AG04449 (cell line): Measurements from ENCODE around the gene UBE2D2.
A peak's percentile ranks its signal among the peaks of the same experiment; 100 is the strongest.

Source experiments
- CTCF ChIA-PET: fragments of 350-600 bp; formaldehyde crosslinking; extraction: SDS; loops from one replicate; lab custom pipeline; 2021; ENCODE audit warnings: antibody characterized with exemption; lab: Yijun Ruan, JAX
- POLR2A ChIA-PET: fragments of 400-600, 350-600 bp; formaldehyde crosslinking; extraction: SDS; loops from one replicate; lab custom pipeline; 2020; ENCODE audit warnings: antibody characterized with exemption, inconsistent platforms; lab: Yijun Ruan, JAX
- DNase-seq: peaks from one replicate; pipeline ENCODE4 v3.0.0-alpha.2; 2010; ENCODE audit warnings: low read depth, low spot score
- H3K4me3 ChIP-seq: 2 replicates; pipeline ENCODE4 v1.5.1; 2011; ENCODE audit warnings: low read depth, mild to moderate bottlenecking, control low read depth, low read length
- TF ChIP-seq, protein P1 (sequence below): IDR thresholded peaks from one replicate; pipeline ENCODE4 v1.5.1; 2011; ENCODE audit warnings: mild to moderate bottlenecking, moderate library complexity, low read length, control low read depth, inconsistent platforms; ENCODE audit not compliant: insufficient read depth; ENCODE audit errors: missing control alignments

The UBE2D2 gene

DNA sequence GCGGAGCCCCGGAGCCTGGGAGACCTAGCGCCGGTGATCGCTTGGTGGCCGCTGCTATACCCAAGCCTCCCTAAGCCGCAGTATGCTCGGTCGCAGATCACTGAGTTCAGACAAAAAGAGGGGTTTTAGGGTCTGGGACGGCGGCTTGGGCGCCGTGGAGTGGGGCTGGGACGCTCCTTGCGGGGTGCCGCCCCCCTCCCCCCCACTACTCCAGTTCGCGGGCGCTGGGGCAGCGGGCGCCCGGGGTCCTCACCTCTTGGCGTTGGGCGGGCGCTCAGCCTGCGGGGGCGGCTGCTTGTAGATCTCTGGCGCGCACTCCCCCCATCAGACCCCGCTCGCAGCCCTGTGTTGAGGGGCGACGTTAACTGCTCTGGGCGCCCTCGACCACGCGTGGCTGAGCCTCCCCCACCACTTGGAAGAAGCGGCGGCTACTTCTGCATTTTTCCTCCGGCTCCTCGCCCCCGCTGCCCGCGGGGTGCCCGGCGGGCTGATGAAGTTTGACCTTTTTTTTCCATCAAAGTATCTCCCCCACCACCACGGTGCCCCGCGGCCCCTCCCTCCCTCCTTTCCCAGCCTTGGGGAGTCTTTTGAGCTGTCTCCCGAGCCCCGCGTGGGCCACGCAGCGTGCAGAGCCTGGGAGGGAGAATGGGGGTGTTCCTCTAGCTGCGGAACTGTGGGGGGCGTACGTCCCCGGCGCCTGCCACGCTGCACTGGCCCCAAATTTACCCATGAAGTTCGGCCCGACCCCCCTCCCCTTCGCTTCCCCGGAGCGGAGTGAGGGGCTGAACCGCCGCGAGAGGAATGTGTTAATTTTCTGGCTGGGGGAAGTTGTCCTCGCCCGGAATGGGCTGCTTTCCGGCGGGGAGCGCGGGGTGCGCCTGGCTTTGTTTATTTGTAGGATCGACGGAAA lies 88.2 kb downstream of the UBE2D2 start:
- CTCF ChIA-PET: interaction anchor here (1.1 to 20.7 kb wide), 10 partner anchors 11 to 117 kb away, joined by 3 to 303 read pairs (median 6); no protein-coding TSS in a partner anchor
- TF ChIP-seq, protein P1, sequence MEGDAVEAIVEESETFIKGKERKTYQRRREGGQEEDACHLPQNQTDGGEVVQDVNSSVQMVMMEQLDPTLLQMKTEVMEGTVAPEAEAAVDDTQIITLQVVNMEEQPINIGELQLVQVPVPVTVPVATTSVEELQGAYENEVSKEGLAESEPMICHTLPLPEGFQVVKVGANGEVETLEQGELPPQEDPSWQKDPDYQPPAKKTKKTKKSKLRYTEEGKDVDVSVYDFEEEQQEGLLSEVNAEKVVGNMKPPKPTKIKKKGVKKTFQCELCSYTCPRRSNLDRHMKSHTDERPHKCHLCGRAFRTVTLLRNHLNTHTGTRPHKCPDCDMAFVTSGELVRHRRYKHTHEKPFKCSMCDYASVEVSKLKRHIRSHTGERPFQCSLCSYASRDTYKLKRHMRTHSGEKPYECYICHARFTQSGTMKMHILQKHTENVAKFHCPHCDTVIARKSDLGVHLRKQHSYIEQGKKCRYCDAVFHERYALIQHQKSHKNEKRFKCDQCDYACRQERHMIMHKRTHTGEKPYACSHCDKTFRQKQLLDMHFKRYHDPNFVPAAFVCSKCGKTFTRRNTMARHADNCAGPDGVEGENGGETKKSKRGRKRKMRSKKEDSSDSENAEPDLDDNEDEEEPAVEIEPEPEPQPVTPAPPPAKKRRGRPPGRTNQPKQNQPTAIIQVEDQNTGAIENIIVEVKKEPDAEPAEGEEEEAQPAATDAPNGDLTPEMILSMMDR: peak; percentile 4
- DNase-seq: no peak
- peak overlapping the region; percentile 85 for H3K4me3 ChIP-seq
- POLR2A ChIA-PET: interaction anchor here (0.6 to 1.9 kb wide), 6 partner anchors 11 to 116 kb away, joined by 3 to 55 read pairs (median 6); no protein-coding TSS in a partner anchor

DNA sequence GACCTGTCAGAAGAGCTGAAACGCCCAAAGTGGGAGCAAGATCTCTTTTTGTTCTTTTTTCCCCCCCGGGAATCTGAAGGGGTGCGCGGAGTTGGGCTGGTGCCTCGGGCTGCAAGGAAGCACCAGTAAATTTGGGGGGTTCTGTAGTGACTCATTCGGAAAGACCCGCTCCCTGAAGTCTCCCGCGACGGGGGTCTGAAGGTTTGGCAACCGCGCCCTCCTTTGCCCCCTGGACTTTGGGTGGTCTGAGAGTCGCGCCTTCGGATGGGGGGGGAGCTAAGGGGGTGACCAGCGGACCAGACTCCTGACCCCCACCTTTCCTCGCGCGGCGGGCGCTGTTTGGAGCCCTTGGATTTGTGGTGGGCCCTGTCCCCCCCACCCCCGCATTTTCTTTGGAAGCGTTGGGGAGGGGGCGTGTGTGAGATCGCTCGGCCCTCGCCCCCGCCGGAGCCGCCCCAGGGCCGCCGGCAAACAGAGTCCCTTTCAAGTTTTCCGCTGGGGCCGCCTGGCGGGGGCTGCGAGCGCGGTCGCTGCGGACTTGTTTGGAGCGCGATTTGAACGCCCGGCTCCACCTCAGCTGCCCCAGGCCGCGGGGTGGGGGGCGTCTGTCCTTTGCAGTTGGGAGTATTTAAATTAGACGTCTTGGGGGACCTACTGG lies 89.0 kb downstream of the UBE2D2 start:
- DNase-seq: no peak
- POLR2A ChIA-PET: interaction anchor here (0.6 to 1.1 kb wide), 6 partner anchors 10 to 115 kb away, joined by 3 to 7 read pairs (median 3); no protein-coding TSS in a partner anchor
- H3K4me3 ChIP-seq: peak overlapping the region; percentile 85
- TF ChIP-seq, protein P1: peak; percentile 60
- CTCF ChIA-PET: interaction anchor here (0.7 to 20.7 kb wide), 13 partner anchors 11 to 125 kb away, joined by 3 to 303 read pairs (median 6); no protein-coding TSS in a partner anchor

DNA sequence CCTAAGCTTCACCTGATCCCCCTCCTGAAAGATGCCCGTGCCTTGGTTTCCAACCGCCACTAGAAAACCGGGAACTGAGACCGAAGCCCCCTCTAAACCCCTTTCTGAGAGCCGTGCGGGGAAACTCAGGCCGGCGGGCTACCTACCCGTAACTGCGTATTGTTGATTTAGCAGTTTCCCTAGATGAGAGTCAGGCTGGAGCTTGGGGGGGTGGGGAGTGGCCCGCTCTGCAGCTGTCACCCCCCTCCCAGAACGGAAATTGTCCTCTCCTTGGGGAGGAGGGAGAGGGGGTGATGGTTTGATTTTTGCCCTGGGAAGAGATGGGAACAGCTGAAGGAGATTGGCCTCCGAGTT lies 89.5 kb downstream of the UBE2D2 start:
- peak overlapping the region; percentile 85 for H3K4me3 ChIP-seq
- ChIA-PET POLR2A (interaction anchor here (0.8 kb wide), 2 partner anchors 17 to 115 kb away, joined by 3 read pairs; no protein-coding TSS in a partner anchor), CTCF (interaction anchor here (0.7 to 20.7 kb wide), 12 partner anchors 10 to 125 kb away, joined by 3 to 303 read pairs (median 6); no protein-coding TSS in a partner anchor)
- no peak for DNase-seq
- TF ChIP-seq, protein P1: no peak

DNA sequence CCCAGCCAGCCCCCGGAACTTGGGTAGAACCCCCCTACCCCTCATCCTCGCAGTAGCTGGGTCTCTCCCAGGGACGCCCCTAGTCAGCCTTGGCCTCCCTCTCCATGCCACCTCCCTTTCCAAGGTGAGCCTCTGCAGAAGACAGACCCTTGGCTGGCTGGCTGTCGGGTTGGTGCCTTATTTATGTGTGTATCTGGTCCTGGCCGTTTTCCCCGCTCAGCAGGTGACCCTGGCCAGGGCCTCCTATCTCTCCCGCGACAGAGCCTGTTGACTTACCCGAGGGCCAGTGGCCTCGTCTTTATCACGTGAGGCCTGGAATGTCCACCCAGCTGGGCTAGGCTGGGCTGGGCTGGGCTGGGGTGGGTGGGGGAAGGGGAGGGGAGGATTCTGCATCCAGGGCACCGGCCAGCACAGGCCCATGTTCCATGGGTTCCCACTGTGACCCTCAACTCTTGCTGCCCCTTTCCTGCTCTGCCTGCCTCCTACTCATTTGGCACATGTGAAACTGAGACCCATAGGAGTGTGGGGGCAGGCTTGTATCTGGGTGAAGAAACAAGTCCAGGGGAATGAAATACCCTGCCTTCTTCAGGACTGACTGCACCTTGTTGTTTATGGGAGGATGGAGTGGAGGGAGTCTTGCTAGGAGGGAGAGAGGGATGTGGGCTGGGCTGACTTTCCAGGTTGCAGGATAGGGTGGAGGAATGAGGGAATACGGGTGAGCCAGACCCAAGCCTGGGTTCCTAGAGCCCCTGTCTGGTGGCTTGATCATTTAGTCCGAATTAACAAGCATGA lies 90.1 kb downstream of the UBE2D2 start:
- peak overlapping the region; percentile 85 for H3K4me3 ChIP-seq
- CTCF ChIA-PET: interaction anchor here (0.7 to 20.7 kb wide), 12 partner anchors 10 to 124 kb away, joined by 3 to 303 read pairs (median 6); no protein-coding TSS in a partner anchor
- TF ChIP-seq, protein P1: no peak
- POLR2A ChIA-PET: interaction anchor here (0.5 to 2.1 kb wide), 10 partner anchors 10 to 196 kb away, joined by 3 to 14 read pairs (median 4); no protein-coding TSS in a partner anchor
- no peak for DNase-seq

DNA sequence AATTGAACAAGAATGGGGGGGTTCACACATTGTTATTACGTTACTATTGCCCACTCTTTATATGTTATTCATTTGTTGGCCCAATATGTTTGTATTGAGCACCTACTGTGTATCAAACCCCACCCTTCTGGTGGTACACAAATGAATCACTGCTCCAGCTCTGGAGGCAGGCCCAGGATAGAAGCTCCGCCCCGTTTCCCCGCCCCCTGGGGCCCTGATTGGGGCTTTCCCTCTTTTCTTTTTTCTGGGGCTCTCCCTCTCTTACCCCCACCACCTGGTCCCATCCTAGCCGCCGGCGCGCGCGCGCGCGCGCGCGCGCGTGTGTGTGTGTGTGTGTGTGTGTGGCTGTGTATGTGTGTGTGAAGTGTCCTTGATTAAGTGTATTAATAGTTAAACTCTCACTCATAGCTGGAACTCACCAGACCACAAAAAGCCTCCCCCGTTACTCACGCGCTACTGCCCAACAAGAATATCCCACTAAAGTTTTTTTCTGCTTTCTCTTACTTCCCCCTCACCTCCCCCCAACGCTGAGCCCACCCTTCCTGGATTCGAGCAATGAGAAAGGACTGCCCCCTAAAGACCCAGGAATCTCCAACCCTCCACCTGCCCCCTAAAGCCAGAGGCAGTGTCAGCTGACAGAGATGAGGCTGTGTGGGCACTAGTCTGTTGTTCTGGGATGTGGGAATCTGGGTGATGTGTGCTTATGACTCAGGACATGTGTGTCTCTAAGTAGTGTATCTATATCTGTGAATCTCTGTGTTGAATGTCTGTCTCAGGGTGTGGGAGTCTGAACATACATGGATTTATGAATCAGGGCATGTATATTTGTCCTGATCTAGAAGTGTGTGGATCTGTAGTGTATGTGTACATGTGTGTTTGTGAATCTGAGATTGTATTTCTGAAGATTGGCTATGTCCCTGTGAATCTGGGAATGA lies 91.0 kb downstream of the UBE2D2 start:
- TF ChIP-seq, protein P1: no peak
- peak overlapping the region; percentile 85 for H3K4me3 ChIP-seq
- ChIA-PET CTCF (interaction anchor here (0.6 to 20.7 kb wide), 6 partner anchors 16 to 123 kb away, joined by 3 to 303 read pairs (median 7); no protein-coding TSS in a partner anchor), POLR2A (interaction anchor here (0.5 to 2.1 kb wide), 11 partner anchors 9 to 195 kb away, joined by 3 to 14 read pairs (median 3); no protein-coding TSS in a partner anchor)
- no peak for DNase-seq
